RWPE2 (cell line): ENCODE results near the gene GALNT7.

Experiments used
- ATAC-seq: fragments of 200-7000 bp; cut with Tn5 transposase; 3 replicates; pipeline ENCODE4 v1.9.1; 2021; ENCODE audit warnings: low read depth
- DNase-seq: peaks from one replicate; pipeline ENCODE4 v3.0.0-alpha.2; 2020; ENCODE audit warnings: low spot score
- H3K27ac ChIP-seq: fragments of 450-650 bp; 2 replicates; pipeline ENCODE4 v1.5.1; 2017; ENCODE audit warnings: mild to moderate bottlenecking; ENCODE audit not compliant: poor library complexity, severe bottlenecking
- H3K27me3 ChIP-seq: fragments of 250-450 bp; sonication (Bioruptor Pico); 2 replicates; pipeline ENCODE4 v1.5.1; 2021; ENCODE audit warnings: mild to moderate bottlenecking, moderate library complexity; ENCODE audit not compliant: insufficient read depth, poor library complexity, severe bottlenecking
- H3K36me3 ChIP-seq: fragments of 250-450 bp; sonication (Bioruptor Pico); 2 replicates; pipeline ENCODE4 v1.5.1; 2020; ENCODE audit warnings: low read depth, mild to moderate bottlenecking, moderate library complexity
- H3K4me1 ChIP-seq: fragments of 250-450 bp; sonication (Bioruptor Pico); 2 replicates; pipeline ENCODE4 v1.5.1; 2021; ENCODE audit warnings: mild to moderate bottlenecking, moderate library complexity; ENCODE audit not compliant: insufficient read depth, poor library complexity, severe bottlenecking
- H3K4me3 ChIP-seq: fragments of 250-450 bp; sonication (Bioruptor Pico); 2 replicates; pipeline ENCODE4 v1.5.1; 2021; ENCODE audit warnings: mild to moderate bottlenecking, moderate library complexity; ENCODE audit not compliant: severe bottlenecking
- H3K9me3 ChIP-seq: fragments of 250-450 bp; sonication (Bioruptor Pico); 2 replicates; pipeline ENCODE4 v1.5.1; 2021; ENCODE audit warnings: mild to moderate bottlenecking, moderate library complexity; ENCODE audit not compliant: severe bottlenecking
- CTCF ChIP-seq: fragments of 450-650 bp; IDR thresholded peaks from one replicate; pipeline ENCODE4 v1.5.1; 2017; ENCODE audit warnings: mild to moderate bottlenecking, moderate library complexity; ENCODE audit not compliant: poor library complexity, severe bottlenecking

GALNT7 gene

GRCh38 chr4:173272314-173272713, 103.7 kb downstream of the GALNT7 start:
- H3K27me3 ChIP-seq: no peaks in the 10 kb centered on the region
- H3K9me3 ChIP-seq: no peaks in the 10 kb centered on the region
- H3K27ac ChIP-seq: no peak overlapping the region
- no peak for TF ChIP-seq CTCF
- DNase-seq (no peak), ATAC-seq (no peak)
- peaks cover 7% of the 10 kb centered on the region for H3K4me1 ChIP-seq
- H3K36me3 ChIP-seq: no peaks in the 10 kb centered on the region
- no peak overlapping the region for H3K4me3 ChIP-seq

DNA sequence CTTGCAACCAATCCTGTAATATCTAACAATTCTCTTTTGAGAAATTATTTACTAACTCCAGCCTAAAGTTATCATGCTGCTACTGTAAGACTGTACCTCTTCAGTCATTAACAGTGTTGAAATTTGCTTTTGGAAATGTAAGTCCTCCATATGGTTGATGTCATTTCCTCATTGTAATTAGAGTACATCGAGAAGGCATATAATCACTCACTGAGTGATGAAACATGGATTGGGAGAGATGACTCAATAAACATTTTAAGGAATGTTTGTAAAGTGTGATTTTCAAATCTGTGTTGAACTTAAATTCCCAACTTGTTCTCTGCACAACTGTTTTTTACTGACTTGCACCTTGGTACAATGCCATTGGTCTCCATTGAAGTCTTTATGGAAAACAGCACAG, 104.4 kb downstream of the GALNT7 start:
- Histone ChIP-seq H3K4me1 (peaks cover 7% of the 10 kb centered on the region), H3K27me3 (no peaks in the 10 kb centered on the region), H3K27ac (no peak overlapping the region), H3K36me3 (no peaks in the 10 kb centered on the region), H3K4me3 (no peak overlapping the region), H3K9me3 (no peaks in the 10 kb centered on the region)
- TF ChIP-seq CTCF: no peak
- peak; percentile 73 for ATAC-seq
- DNase-seq: no peak

- ATAC-seq (no peak), DNase-seq (no peak)
- no peak for TF ChIP-seq CTCF
- H3K9me3 ChIP-seq: no peaks in the 10 kb centered on the region
- H3K4me1 ChIP-seq: peaks cover 7% of the 10 kb centered on the region
- H3K27ac ChIP-seq: no peak overlapping the region
- no peak overlapping the region for H3K4me3 ChIP-seq
- H3K27me3 ChIP-seq: no peaks in the 10 kb centered on the region
- no peaks in the 10 kb centered on the region for H3K36me3 ChIP-seq
Observed at GRCh38 chr4:173273941-173274340, 105.3 kb downstream of the GALNT7 start.

DNA sequence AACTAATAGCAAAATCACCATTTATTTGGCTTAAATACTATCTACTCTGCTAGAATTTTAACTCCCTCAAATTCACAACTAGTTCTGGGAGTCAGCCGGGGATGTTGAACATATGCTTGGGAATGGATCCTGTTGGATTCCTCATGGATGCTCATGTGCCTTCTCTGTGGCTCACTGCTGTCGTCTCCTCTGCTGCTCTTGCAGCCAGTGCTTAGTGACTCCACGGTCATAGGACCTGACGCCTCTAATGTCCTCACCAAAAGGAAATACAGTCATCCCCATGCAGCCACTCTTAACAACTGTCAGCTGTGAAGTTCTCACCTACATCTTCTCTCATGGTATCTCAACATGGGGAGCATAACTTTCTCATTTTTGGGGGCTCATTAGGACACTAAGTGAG, 106.1 kb downstream of the GALNT7 start:
- Histone ChIP-seq H3K9me3 (no peaks in the 10 kb centered on the region), H3K4me3 (no peak overlapping the region), H3K27me3 (no peaks in the 10 kb centered on the region), H3K4me1 (peaks cover 7% of the 10 kb centered on the region), H3K27ac (no peak overlapping the region), H3K36me3 (no peaks in the 10 kb centered on the region)
- ATAC-seq (no peak), DNase-seq (no peak)
- TF ChIP-seq CTCF: no peak

- no peak for ATAC-seq
- no peak for TF ChIP-seq CTCF
- DNase-seq: no peak
- H3K36me3 ChIP-seq: no peaks in the 10 kb centered on the region
- H3K27ac ChIP-seq: no peak overlapping the region
- no peaks in the 10 kb centered on the region for H3K9me3 ChIP-seq
- H3K4me3 ChIP-seq: no peak overlapping the region
- no peaks in the 10 kb centered on the region for H3K27me3 ChIP-seq
- H3K4me1 ChIP-seq: peaks cover 7% of the 10 kb centered on the region
Observed at GRCh38 chr4:173275150-173275549, 106.5 kb downstream of the GALNT7 start.
